Activated CD4-positive, alpha-beta T cell treated with anti-CD3 and anti-CD28 coated beads for 36 hours (primary cell): Measurements from ENCODE around the gene THSD4. TPM values are rescaled to one million over a fixed set of nuclear protein-coding genes. Genes with fewer than 3 reads are reported as not detected.

Source experiments
- ATAC-seq: fragments of 200-7000 bp; cut with Tn5 transposase; one replicate; pipeline ENCODE4 v1.10.0; 2021; ENCODE audit warnings: mild to moderate bottlenecking, moderate library complexity
- CTCF ChIA-PET: fragments of 350-600 bp; sonication (Branson Sonifier 250); formaldehyde crosslinking; loops from one replicate; lab custom pipeline; 2021; ENCODE audit warnings: antibody characterized with exemption; lab: Charles Lee
- POLR2A ChIA-PET: fragments of 350-600 bp; sonication (Branson Sonifier 250); formaldehyde crosslinking; loops from one replicate; lab custom pipeline; 2021; ENCODE audit warnings: antibody characterized with exemption, inconsistent platforms; lab: Charles Lee
- DNase-seq: peaks from one replicate; pipeline ENCODE4 v3.0.0-alpha.2; 2020
- H3K27ac Mint-ChIP-seq: one replicate; pipeline ENCODE4 v1.8.0; 2021; ENCODE audit warnings: mixed read lengths
- H3K27me3 Mint-ChIP-seq: one replicate; pipeline ENCODE4 v1.8.0; 2021; ENCODE audit warnings: mixed read lengths
- H3K36me3 Mint-ChIP-seq: one replicate; pipeline ENCODE4 v1.8.0; 2021; ENCODE audit warnings: low read depth, mixed read lengths
- H3K4me1 Mint-ChIP-seq: one replicate; pipeline ENCODE4 v1.8.0; 2021; ENCODE audit warnings: mixed read lengths
- H3K4me3 Mint-ChIP-seq: one replicate; pipeline ENCODE4 v1.8.0; 2021; ENCODE audit warnings: mild to moderate bottlenecking, moderate library complexity, mixed read lengths
- H3K9me3 Mint-ChIP-seq: one replicate; pipeline ENCODE4 v1.8.0; 2021; ENCODE audit warnings: low read depth, mixed read lengths
- intact Hi-C, 2 experiments: fragments of 100-400 bp; cut with DNase I in 1 of 2; cut with micrococcal nuclease in 1 of 2; formaldehyde crosslinking; loops; one replicate each; pipeline versions ENCODE4 v1.14.2 to v1.15.1; 2022 to 2024; cut with DNase I, micrococcal nuclease
- total RNA-seq, 2 experiments: library from RNA; stranded (reverse); gene quantifications; one replicate each; pipeline ENCODE4 v1.2.3, GENCODE V29; 2021

Gene THSD4
- total RNA-seq, 2 experiments from 2014 or later, result not detected

GRCh38 chr15:71749500-71749899, 634.2 kb downstream of the THSD4 start:
- Mint-ChIP-seq H3K9me3 (peaks cover under 1% of the 10 kb centered on the region), H3K4me3 (no peak overlapping the region), H3K4me1 (no peaks in the 10 kb centered on the region), H3K27me3 (peaks cover 5% of the 10 kb centered on the region), H3K27ac (no peak overlapping the region), H3K36me3 (no peaks in the 10 kb centered on the region)
- POLR2A ChIA-PET, result no interaction called here
- intact Hi-C loops, result no loop called here
- ATAC-seq (no peak), DNase-seq (no peak)
- CTCF ChIA-PET, result no interaction called here

- ATAC-seq, result no peak
- H3K9me3 Mint-ChIP-seq, result peaks cover 3% of the 10 kb centered on the region
- no peak overlapping the region for H3K4me3 Mint-ChIP-seq
- no peaks in the 10 kb centered on the region for H3K36me3 Mint-ChIP-seq
- CTCF ChIA-PET, result interaction anchor here (0.7 to 4.7 kb wide), 8 partner anchors 9 to 51 kb away, joined by 3 to 35 read pairs (median 3); no protein-coding TSS in a partner anchor
- no peak for DNase-seq
- intact Hi-C loops, result loop anchor here in 1 of 2 experiments (2.0 kb wide), 1 partner anchor 49 kb away; no protein-coding TSS in a partner anchor
- H3K27me3 Mint-ChIP-seq, result peaks cover 8% of the 10 kb centered on the region
- no peaks in the 10 kb centered on the region for H3K4me1 Mint-ChIP-seq
- POLR2A ChIA-PET, result no interaction called here
- H3K27ac Mint-ChIP-seq, result no peak overlapping the region
These were observed 636.9 kb downstream of the THSD4 start for GRCh38 chr15:71752128-71752527.

- H3K9me3 Mint-ChIP-seq, result peaks cover 3% of the 10 kb centered on the region
- H3K27ac Mint-ChIP-seq, result no peak overlapping the region
- peaks cover 6% of the 10 kb centered on the region for H3K27me3 Mint-ChIP-seq
- DNase-seq (peak; percentile 38), ATAC-seq (peak; percentile 23)
- no peaks in the 10 kb centered on the region for H3K36me3 Mint-ChIP-seq
- intact Hi-C loops, result loop anchor here in 1 of 2 experiments (2.0 kb wide), 1 partner anchor 48 kb away; no protein-coding TSS in a partner anchor
- no peaks in the 10 kb centered on the region for H3K4me1 Mint-ChIP-seq
- H3K4me3 Mint-ChIP-seq, result no peak overlapping the region
- POLR2A ChIA-PET, result no interaction called here
- CTCF ChIA-PET, result interaction anchor here (0.7 to 4.7 kb wide), 9 partner anchors 9 to 403 kb away, joined by 3 to 35 read pairs (median 4); no protein-coding TSS in a partner anchor
These were observed 637.5 kb downstream of the THSD4 start for GRCh38 chr15:71752604-71753289.

GRCh38 chr15:71753346-71753745, 638.1 kb downstream of the THSD4 start:
- no peak overlapping the region for H3K27ac Mint-ChIP-seq
- intact Hi-C loops, result loop anchor here in 1 of 2 experiments (2.0 kb wide), 1 partner anchor 47 kb away; no protein-coding TSS in a partner anchor
- no peak for ATAC-seq
- ChIA-PET CTCF (interaction anchor here (0.7 to 4.7 kb wide), 6 partner anchors 10 to 402 kb away, joined by 3 to 35 read pairs (median 7); no protein-coding TSS in a partner anchor), POLR2A (no interaction called here)
- no peaks in the 10 kb centered on the region for H3K36me3 Mint-ChIP-seq
- H3K4me1 Mint-ChIP-seq, result no peaks in the 10 kb centered on the region
- peaks cover 6% of the 10 kb centered on the region for H3K27me3 Mint-ChIP-seq
- no peak for DNase-seq
- peaks cover 3% of the 10 kb centered on the region for H3K9me3 Mint-ChIP-seq
- no peak overlapping the region for H3K4me3 Mint-ChIP-seq

- ATAC-seq (no peak), DNase-seq (no peak)
- no peaks in the 10 kb centered on the region for H3K36me3 Mint-ChIP-seq
- H3K9me3 Mint-ChIP-seq, result peaks cover 3% of the 10 kb centered on the region
- H3K27me3 Mint-ChIP-seq, result peaks cover 6% of the 10 kb centered on the region
- H3K4me1 Mint-ChIP-seq, result no peaks in the 10 kb centered on the region
- no peak overlapping the region for H3K4me3 Mint-ChIP-seq
- no peak overlapping the region for H3K27ac Mint-ChIP-seq
- CTCF ChIA-PET, result interaction anchor here (0.6 to 4.7 kb wide), 3 partner anchors 11 to 143 kb away, joined by 3 to 35 read pairs (median 3); no protein-coding TSS in a partner anchor
- intact Hi-C loops, result no loop called here
- POLR2A ChIA-PET, result no interaction called here
These were observed 639.4 kb downstream of the THSD4 start for GRCh38 chr15:71754660-71755059.

- DNase-seq (no peak), ATAC-seq (no peak)
- Mint-ChIP-seq H3K9me3 (peaks cover 6% of the 10 kb centered on the region), H3K27ac (no peak overlapping the region), H3K4me3 (no peak overlapping the region), H3K4me1 (no peaks in the 10 kb centered on the region), H3K36me3 (no peaks in the 10 kb centered on the region), H3K27me3 (peaks cover 7% of the 10 kb centered on the region)
- ChIA-PET CTCF (interaction anchor here (0.6 to 4.7 kb wide), 3 partner anchors 12 to 142 kb away, joined by 3 to 35 read pairs (median 3); no protein-coding TSS in a partner anchor), POLR2A (no interaction called here)
- intact Hi-C loops, result no loop called here
These were observed 640.1 kb downstream of the THSD4 start for GRCh38 chr15:71755092-71755970.

- peaks cover 2% of the 10 kb centered on the region for H3K36me3 Mint-ChIP-seq
- ChIA-PET CTCF (interaction anchor here (0.9 to 1.7 kb wide), 3 partner anchors 13 to 393 kb away, joined by 3 to 5 read pairs (median 5); no protein-coding TSS in a partner anchor), POLR2A (no interaction called here)
- peaks cover 10% of the 10 kb centered on the region for H3K27me3 Mint-ChIP-seq
- no peak overlapping the region for H3K27ac Mint-ChIP-seq
- intact Hi-C loops, result no loop called here
- H3K4me1 Mint-ChIP-seq, result no peaks in the 10 kb centered on the region
- ATAC-seq (no peak), DNase-seq (no peak)
- H3K4me3 Mint-ChIP-seq, result no peak overlapping the region
- H3K9me3 Mint-ChIP-seq, result peaks cover 15% of the 10 kb centered on the region
These were observed 641.5 kb downstream of the THSD4 start for GRCh38 chr15:71756599-71757352.

GRCh38 chr15:71757741-71758530, 642.7 kb downstream of the THSD4 start:
- no peaks in the 10 kb centered on the region for H3K4me1 Mint-ChIP-seq
- peaks cover 2% of the 10 kb centered on the region for H3K36me3 Mint-ChIP-seq
- H3K27me3 Mint-ChIP-seq, result peaks cover 16% of the 10 kb centered on the region
- CTCF ChIA-PET, result interaction anchor here (0.9 to 1.7 kb wide), 4 partner anchors 9 to 392 kb away, joined by 3 to 5 read pairs (median 5); no protein-coding TSS in a partner anchor
- POLR2A ChIA-PET, result no interaction called here
- H3K4me3 Mint-ChIP-seq, result no peak overlapping the region
- DNase-seq (no peak), ATAC-seq (no peak)
- peaks cover 18% of the 10 kb centered on the region for H3K9me3 Mint-ChIP-seq
- H3K27ac Mint-ChIP-seq, result no peak overlapping the region
- intact Hi-C loops, result no loop called here

GRCh38 chr15:71758711-71759110, 643.4 kb downstream of the THSD4 start:
- no peaks in the 10 kb centered on the region for H3K4me1 Mint-ChIP-seq
- H3K4me3 Mint-ChIP-seq, result no peak overlapping the region
- ChIA-PET POLR2A (no interaction called here), CTCF (interaction anchor here (1.6 kb wide), 1 partner anchor 14 kb away, joined by 7 read pairs; no protein-coding TSS in a partner anchor)
- peaks cover 18% of the 10 kb centered on the region for H3K9me3 Mint-ChIP-seq
- H3K36me3 Mint-ChIP-seq, result peaks cover 2% of the 10 kb centered on the region
- no peak overlapping the region for H3K27ac Mint-ChIP-seq
- DNase-seq (no peak), ATAC-seq (no peak)
- peaks cover 16% of the 10 kb centered on the region for H3K27me3 Mint-ChIP-seq
- intact Hi-C loops, result no loop called here

GRCh38 chr15:71760852-71761251, 645.6 kb downstream of the THSD4 start:
- H3K9me3 Mint-ChIP-seq, result peaks cover 15% of the 10 kb centered on the region
- H3K4me1 Mint-ChIP-seq, result no peaks in the 10 kb centered on the region
- no peak overlapping the region for H3K27ac Mint-ChIP-seq
- no peak overlapping the region for H3K4me3 Mint-ChIP-seq
- peaks cover 14% of the 10 kb centered on the region for H3K27me3 Mint-ChIP-seq
- peaks cover 2% of the 10 kb centered on the region for H3K36me3 Mint-ChIP-seq
- POLR2A ChIA-PET, result no interaction called here
- CTCF ChIA-PET, result no interaction called here
- DNase-seq, result no peak
- ATAC-seq, result no peak
- intact Hi-C loops, result no loop called here
